Loucy (cell line): ENCODE results near the gene RPS6KA2.

ENCODE experiments used
- H2AFZ ChIP-seq: fragments of 200-600 bp; sonication (generic); 2 replicates; pipeline ENCODE4 v1.6.0; 2016; ENCODE audit warnings: antibody characterized with exemption, mild to moderate bottlenecking, low read length, moderate library complexity
- H3F3A ChIP-seq: fragments of 200-600 bp; 2 replicates; pipeline ENCODE4 v1.6.0; 2016; ENCODE audit warnings: antibody characterized with exemption, low read depth, mild to moderate bottlenecking
- H3K27me3 ChIP-seq: fragments of 200-600 bp; sonication (generic); 2 replicates; pipeline ENCODE4 v1.6.1; 2014; ENCODE audit warnings: low read length, mild to moderate bottlenecking; ENCODE audit not compliant: insufficient read depth, poor library complexity, severe bottlenecking
- H3K36me3 ChIP-seq: fragments of 200-600 bp; sonication (generic); 2 replicates; pipeline ENCODE4 v1.6.1; 2016; ENCODE audit warnings: low read length; ENCODE audit not compliant: insufficient read depth
- H3K4me1 ChIP-seq: fragments of 200-600 bp; sonication (generic); 2 replicates; pipeline ENCODE4 v1.5.1; 2014; ENCODE audit warnings: low read length, mild to moderate bottlenecking; ENCODE audit not compliant: insufficient read depth, poor library complexity, severe bottlenecking
- H3K4me2 ChIP-seq: fragments of 200-600 bp; sonication (generic); 2 replicates; pipeline ENCODE4 v1.6.0; 2014; ENCODE audit warnings: antibody characterized with exemption, low read length, low read depth, mild to moderate bottlenecking; ENCODE audit not compliant: poor library complexity, severe bottlenecking
- H3K4me3 ChIP-seq: fragments of 200-600 bp; sonication (generic); 2 replicates; pipeline ENCODE4 v1.5.1; 2014; ENCODE audit warnings: low read length, mild to moderate bottlenecking, mixed read lengths; ENCODE audit not compliant: poor library complexity, severe bottlenecking
- H3K79me2 ChIP-seq: fragments of 200-600 bp; sonication (generic); 2 replicates; pipeline ENCODE4 v1.6.1; 2014; ENCODE audit warnings: low read length; ENCODE audit not compliant: insufficient read depth
- H3K9ac ChIP-seq: fragments of 200-600 bp; sonication (generic); 2 replicates; pipeline ENCODE4 v1.6.0; 2014; ENCODE audit warnings: mild to moderate bottlenecking, low read depth, low read length, moderate library complexity; ENCODE audit not compliant: poor library complexity, severe bottlenecking
- H3K9me2 ChIP-seq: fragments of 200-600 bp; sonication (generic); replicated peaks from 2 replicates; pipeline ENCODE4 v1.6.1; 2016; ENCODE audit warnings: low read depth, low read length, mixed read lengths
- H3K9me3 ChIP-seq: fragments of 200-600 bp; sonication (generic); 2 replicates; pipeline ENCODE4 v1.6.1; 2014; ENCODE audit warnings: mild to moderate bottlenecking, antibody characterized with exemption, low read length, low read depth; ENCODE audit not compliant: insufficient read depth
- H4K20me1 ChIP-seq: fragments of 200-600 bp; sonication (generic); 2 replicates; pipeline ENCODE4 v1.6.0; 2014; ENCODE audit warnings: antibody characterized with exemption, low read length, mild to moderate bottlenecking; ENCODE audit not compliant: insufficient read depth, poor library complexity, severe bottlenecking
- EZH2phosphoT487 ChIP-seq: fragments of 200-600 bp; IDR thresholded peaks from 2 replicates; pipeline ENCODE4 v1.6.1; 2018; ENCODE audit warnings: antibody characterized with exemption, mild to moderate bottlenecking, moderate library complexity, borderline replicate concordance
- TF ChIP-seq, protein P1 (sequence below): fragments of 200-600 bp; sonication (generic); conservative IDR thresholded peaks from 2 replicates; pipeline ENCODE4 v1.5.1; 2014; ENCODE audit warnings: mild to moderate bottlenecking, antibody characterized with exemption, low read length

Gene RPS6KA2

DNA sequence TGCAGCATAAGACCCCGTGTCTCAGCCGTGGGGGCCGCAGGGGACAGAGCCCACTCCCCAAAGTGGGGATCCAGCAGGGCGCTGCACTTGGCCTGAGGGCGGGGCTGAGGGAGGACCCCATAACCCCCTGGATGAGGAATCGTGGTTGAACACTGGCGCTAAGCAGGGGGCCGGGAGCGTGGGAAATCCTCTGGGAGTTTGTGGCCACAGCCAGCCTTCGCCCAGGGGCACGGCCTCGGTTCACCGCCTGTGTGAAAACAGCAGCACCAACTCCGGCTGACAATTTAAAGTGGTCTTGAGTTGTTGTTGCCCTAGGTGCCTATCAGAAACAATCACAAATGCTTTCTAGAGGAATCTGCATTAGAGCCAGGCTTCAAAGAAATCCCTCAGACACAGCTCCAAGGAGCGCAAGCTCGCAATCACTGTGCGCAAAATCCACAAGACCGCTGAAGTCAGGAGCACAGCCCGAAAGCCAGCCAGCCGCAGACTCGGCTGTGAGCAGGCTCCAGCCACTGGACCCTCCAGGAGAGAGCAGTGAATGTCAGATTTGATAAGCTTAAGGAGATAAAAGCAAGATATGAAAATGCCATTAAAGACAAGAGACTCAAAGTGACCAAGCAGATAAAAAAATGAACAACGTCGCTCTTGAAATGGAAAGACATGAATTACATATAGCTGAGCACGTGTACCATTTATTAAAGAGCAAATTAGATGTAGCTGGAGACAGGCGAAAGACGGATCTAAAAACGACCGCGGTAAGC lies 10.9 kb upstream of the RPS6KA2 start:
- H2AFZ ChIP-seq: no peak overlapping the region
- no peaks in the 10 kb centered on the region for H3K79me2 ChIP-seq
- no peak overlapping the region for H3K9ac ChIP-seq
- H3K4me1 ChIP-seq: no peaks in the 10 kb centered on the region
- no peaks in the 10 kb centered on the region for H3K9me2 ChIP-seq
- no peaks in the 10 kb centered on the region for H3K27me3 ChIP-seq
- H3K9me3 ChIP-seq: no peaks in the 10 kb centered on the region
- no peak overlapping the region for H3K4me2 ChIP-seq
- no peaks in the 10 kb centered on the region for H3K36me3 ChIP-seq
- no peak overlapping the region for H3K4me3 ChIP-seq
- H4K20me1 ChIP-seq: no peaks in the 10 kb centered on the region
- TF ChIP-seq EZH2phosphoT487: no peak
- TF ChIP-seq, protein P1, sequence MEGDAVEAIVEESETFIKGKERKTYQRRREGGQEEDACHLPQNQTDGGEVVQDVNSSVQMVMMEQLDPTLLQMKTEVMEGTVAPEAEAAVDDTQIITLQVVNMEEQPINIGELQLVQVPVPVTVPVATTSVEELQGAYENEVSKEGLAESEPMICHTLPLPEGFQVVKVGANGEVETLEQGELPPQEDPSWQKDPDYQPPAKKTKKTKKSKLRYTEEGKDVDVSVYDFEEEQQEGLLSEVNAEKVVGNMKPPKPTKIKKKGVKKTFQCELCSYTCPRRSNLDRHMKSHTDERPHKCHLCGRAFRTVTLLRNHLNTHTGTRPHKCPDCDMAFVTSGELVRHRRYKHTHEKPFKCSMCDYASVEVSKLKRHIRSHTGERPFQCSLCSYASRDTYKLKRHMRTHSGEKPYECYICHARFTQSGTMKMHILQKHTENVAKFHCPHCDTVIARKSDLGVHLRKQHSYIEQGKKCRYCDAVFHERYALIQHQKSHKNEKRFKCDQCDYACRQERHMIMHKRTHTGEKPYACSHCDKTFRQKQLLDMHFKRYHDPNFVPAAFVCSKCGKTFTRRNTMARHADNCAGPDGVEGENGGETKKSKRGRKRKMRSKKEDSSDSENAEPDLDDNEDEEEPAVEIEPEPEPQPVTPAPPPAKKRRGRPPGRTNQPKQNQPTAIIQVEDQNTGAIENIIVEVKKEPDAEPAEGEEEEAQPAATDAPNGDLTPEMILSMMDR: no peak
- H3F3A ChIP-seq: no peaks in the 10 kb centered on the region

DNA sequence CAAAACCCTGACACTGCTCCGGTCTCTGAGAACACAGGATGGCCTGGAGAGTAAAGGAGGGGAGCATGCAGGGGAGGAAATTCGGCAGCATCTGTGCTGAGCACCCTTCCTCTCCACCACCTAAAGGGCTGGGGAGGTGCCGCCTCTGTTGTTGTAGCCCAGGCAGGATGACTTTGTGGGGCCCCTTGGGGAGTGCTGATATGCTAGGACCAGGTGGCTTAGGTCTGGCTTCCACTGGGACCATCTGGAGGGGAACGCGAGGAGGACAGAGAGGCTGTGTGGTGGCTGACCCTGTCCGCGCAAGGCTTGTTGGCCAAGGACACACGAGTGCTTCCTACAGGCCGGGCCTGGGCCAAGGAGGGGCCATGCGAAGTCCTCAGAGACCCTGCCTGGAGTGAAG lies 9.9 kb upstream of the RPS6KA2 start:
- H3K4me3 ChIP-seq: no peak overlapping the region
- TF ChIP-seq EZH2phosphoT487: no peak
- TF ChIP-seq, protein P1: no peak
- no peaks in the 10 kb centered on the region for H3F3A ChIP-seq
- H3K4me2 ChIP-seq: no peak overlapping the region
- H3K27me3 ChIP-seq: no peaks in the 10 kb centered on the region
- no peak overlapping the region for H3K9ac ChIP-seq
- H3K4me1 ChIP-seq: no peaks in the 10 kb centered on the region
- no peak overlapping the region for H2AFZ ChIP-seq
- no peaks in the 10 kb centered on the region for H3K9me2 ChIP-seq
- H3K36me3 ChIP-seq: no peaks in the 10 kb centered on the region
- no peaks in the 10 kb centered on the region for H3K79me2 ChIP-seq
- no peaks in the 10 kb centered on the region for H3K9me3 ChIP-seq
- H4K20me1 ChIP-seq: no peaks in the 10 kb centered on the region

GRCh38 chr6:166636191-166636933 lies 9.3 kb upstream of the RPS6KA2 start:
- H3K9me3 ChIP-seq: no peaks in the 10 kb centered on the region
- H3K4me1 ChIP-seq: no peaks in the 10 kb centered on the region
- H3K27me3 ChIP-seq: no peaks in the 10 kb centered on the region
- no peak overlapping the region for H3K9ac ChIP-seq
- H3K79me2 ChIP-seq: no peaks in the 10 kb centered on the region
- TF ChIP-seq EZH2phosphoT487: no peak
- TF ChIP-seq, protein P1: no peak
- H4K20me1 ChIP-seq: no peaks in the 10 kb centered on the region
- H3K4me3 ChIP-seq: no peak overlapping the region
- H3F3A ChIP-seq: no peaks in the 10 kb centered on the region
- H3K4me2 ChIP-seq: no peak overlapping the region
- H3K36me3 ChIP-seq: no peaks in the 10 kb centered on the region
- no peaks in the 10 kb centered on the region for H3K9me2 ChIP-seq
- H2AFZ ChIP-seq: no peak overlapping the region
